Breast epithelium (tissue), 3 donors: ENCODE measurements around the gene STOX2.

Experiments
- CTCF ChIP-seq, 3 donors: fragments of 450-650 bp; IDR thresholded peaks; one replicate each; pipeline ENCODE4 v1.5.1; 2016 to 2017; ENCODE audit warnings: antibody characterized with exemption in 3 of 3, mild to moderate bottlenecking in 3 of 3, moderate library complexity in 3 of 3
- POLR2A ChIP-seq: fragments of 450-650 bp; IDR thresholded peaks from one replicate; pipeline ENCODE4 v1.6.1; 2016; ENCODE audit warnings: antibody characterized with exemption, mild to moderate bottlenecking, moderate library complexity

- TF ChIP-seq CTCF (IDR thresholded peaks at IDR 0.05) (no peak), POLR2A (no peak)
Observed at GRCh38 chr4:183969596-183969995, 64.5 kb downstream of the STOX2 start.
